K562 (cell line): ENCODE results near the gene CDCA5. TPM values are rescaled to one million over a fixed set of nuclear protein-coding genes. Genes with fewer than 3 reads are reported as not detected.

Source experiments
- ATAC-seq: fragments of 200-7000 bp; cut with Tn5 transposase; 3 replicates; pipeline ENCODE4 v1.9.1; 2020; ENCODE audit warnings: moderate library complexity
- BruUV-seq: library from RNA; stranded (reverse); fragments of 400-500 nt; replicated peaks from 2 replicates; lab custom pipeline; 2021; lab: Mats Ljungman, UMichigan
- CTCF ChIA-PET: fragments of 300-600 bp; formaldehyde crosslinking; extraction: SDS; loops from one replicate; lab custom pipeline; 2021; ENCODE audit warnings: low intra/inter-chr PET ratio; lab: Yijun Ruan, JAX
- POLR2A ChIA-PET: fragments of 300-600, 350-650 bp; sonication (Branson Sonifier 250); formaldehyde crosslinking; extraction: SDS; loops from one replicate; lab custom pipeline; 2021; ENCODE audit warnings: antibody characterized with exemption, inconsistent platforms; lab: Yijun Ruan, JAX
- DNase-seq, 4 experiments: peaks; one replicate each; pipeline versions ENCODE4 v3.0.0 to v3.0.0-alpha.2; 2011 to 2018; ENCODE audit warnings: low spot score in 3 of 4, mixed read lengths in 3 of 4; ENCODE audit errors: extremely low read depth in 1 of 4
- FAIRE-seq: peaks from 2 replicates; lab custom pipeline; 2011; peaks lifted over from hg19 to GRCh38; lab: Jason Lieb, UNC
- H2AFZ ChIP-seq: 2 replicates; pipeline ENCODE4 v1.6.0; 2011; ENCODE audit warnings: low read depth, low read length, control low read depth, inconsistent platforms
- H3K27ac ChIP-seq: fragments of 200-600 bp; 3 replicates; pipeline ENCODE4 v1.8.0; 2011; ENCODE audit warnings: low read depth, mild to moderate bottlenecking, control low read depth, inconsistent platforms, low read length, moderate library complexity, mixed read lengths; ENCODE audit errors: extremely low read depth
- H3K27me3 ChIP-seq, 2 experiments: fragments of 300-600 bp in 1 of 2; 2 replicates in 1 of 2; 3 replicates in 1 of 2; pipeline versions ENCODE4 v1.6.0 to v1.8.0; 2011; ENCODE audit warnings: inconsistent platforms in 2 of 2, low read length in 2 of 2, mild to moderate bottlenecking in 1 of 2, mixed read lengths in 1 of 2, moderate library complexity in 1 of 2; ENCODE audit not compliant: control insufficient read depth in 2 of 2, insufficient read depth in 2 of 2
- H3K36me3 ChIP-seq: fragments of 300-600 bp; 3 replicates; pipeline ENCODE4 v1.8.0; 2011; ENCODE audit warnings: mild to moderate bottlenecking, low read length, inconsistent platforms; ENCODE audit not compliant: control insufficient read depth, insufficient read depth
- H3K4me1 ChIP-seq, 2 experiments: fragments of 200-600 bp in 1 of 2; replicated peaks in 1 of 2; 2 replicates in 1 of 2; 3 replicates in 1 of 2; pipeline versions ENCODE4 v1.5.1 to v1.8.0; 2011; ENCODE audit warnings: inconsistent platforms in 2 of 2, low read length in 2 of 2, mild to moderate bottlenecking in 1 of 2, mixed read lengths in 1 of 2, moderate library complexity in 1 of 2; ENCODE audit not compliant: control insufficient read depth in 2 of 2, insufficient read depth in 2 of 2
- H3K4me2 ChIP-seq: 2 replicates; pipeline ENCODE4 v1.6.1; 2011; ENCODE audit warnings: low read length, control low read depth, inconsistent platforms, mixed read lengths; ENCODE audit not compliant: insufficient read depth
- H3K4me3 ChIP-seq: fragments of 200-600 bp; sonication (generic), shearing (Covaris generic); 2 replicates; pipeline ENCODE4 v1.5.1; 2016; ENCODE audit warnings: control low read depth, inconsistent platforms
- H3K79me2 ChIP-seq: fragments of 200-600 bp; 3 replicates; pipeline ENCODE4 v1.8.0; 2011; ENCODE audit warnings: low read length, inconsistent platforms; ENCODE audit not compliant: control insufficient read depth, insufficient read depth
- H3K9ac ChIP-seq, 2 experiments: 2 replicates each; pipeline versions ENCODE4 v1.6.0 to v1.6.1; 2011; ENCODE audit warnings: low read depth in 2 of 2, low read length in 2 of 2, control low read depth in 1 of 2, inconsistent platforms in 1 of 2, mild to moderate bottlenecking in 1 of 2, mixed read lengths in 1 of 2; ENCODE audit not compliant: insufficient read depth in 1 of 2
- H3K9me1 ChIP-seq: one replicate; pipeline ENCODE4 v1.6.0; 2011; ENCODE audit warnings: inconsistent platforms, mild to moderate bottlenecking, low read length, moderate library complexity; ENCODE audit not compliant: control insufficient read depth, insufficient read depth
- H3K9me3 ChIP-seq: replicated peaks from 2 replicates; pipeline ENCODE4 v1.5.1; 2011; ENCODE audit warnings: low read depth, low read length, inconsistent platforms; ENCODE audit not compliant: control insufficient read depth, insufficient read depth
- H4K20me1 ChIP-seq: replicated peaks from 2 replicates; pipeline ENCODE4 v1.6.1; 2011; ENCODE audit warnings: low read length, inconsistent platforms, mixed read lengths; ENCODE audit not compliant: control insufficient read depth, insufficient read depth
- CBFA2T2 ChIP-seq: fragments of 450-650 bp; conservative IDR thresholded peaks from 2 replicates; pipeline ENCODE4 v1.6.1; 2017; ENCODE audit warnings: mild to moderate bottlenecking
- CXXC5 ChIP-seq: fragments of 250-450 bp; sonication (Bioruptor Pico); IDR thresholded peaks from 2 replicates; pipeline ENCODE4 v1.8.0; 2022; ENCODE audit warnings: inconsistent platforms, mild to moderate bottlenecking, moderate library complexity
- RBM22 ChIP-seq: fragments of 200-400 bp; formaldehyde crosslinking; IDR thresholded peaks from 2 replicates; pipeline ENCODE4 v1.6.1; 2018; ENCODE audit warnings: low read length, low read depth; ENCODE audit not compliant: poor library complexity, severe bottlenecking
- WGBS: fragments of 100-300 bp; shearing (Covaris generic); methylation state at CpG from one replicate; pipeline ENCODE4 v1.1.6; 2016; ENCODE audit warnings: low coverage, mixed read lengths; ENCODE audit not compliant: insufficient coverage; ENCODE audit errors: missing lambda C conversion rate; 5-methylcytosine and 5-hydroxymethylcytosine counted together
- in situ Hi-C: fragments of 300-500 bp; cut with MboI; formaldehyde crosslinking; loops from 4 replicates; pipeline ENCODE4 v1.15.0; 2018; ENCODE audit warnings: inconsistent platforms, mixed read lengths
- intact Hi-C: fragments of 100-400 bp; cut with micrococcal nuclease; formaldehyde crosslinking; loops from 2 replicates; pipeline ENCODE4 v1.14.2; 2022
- polyA plus RNA-seq, 8 experiments: library from polyadenylated mRNA; depleted of rRNA in 4 of 8; stranded (reverse) in 5 of 8; unstranded in 3 of 8; fragments of >200 nt; fragmentation: Nextera tagmentation in 2 of 8; fragmentation: Illumina TruSeq in 1 of 8; extraction: Ambion mirVana in 2 of 8; extraction: Trizol in 1 of 8; gene quantifications; 2 replicates each; pipeline versions ENCODE4 v1.2.1 to v1.2.3, GENCODE V29; 2011 to 2014; ENCODE audit warnings: inconsistent platforms in 1 of 8, missing spikeins in 1 of 8
- total RNA-seq, 7 experiments: library from RNA; depleted of rRNA in 6 of 7; stranded (reverse); fragments of >200 nt in 6 of 7; fragmentation: Illumina TruSeq in 2 of 7; extraction: Trizol in 2 of 7; gene quantifications; 2 replicates each; pipeline versions ENCODE4 v1.2.1 to v1.2.3, GENCODE V29; 2011 to 2021; ENCODE audit warnings: low replicate concordance in 1 of 7
- TF ChIP-seq, protein P1 (sequence below): fragments of 450-650 bp; conservative IDR thresholded peaks from 2 replicates; pipeline ENCODE4 v1.6.1; 2016; ENCODE audit warnings: missing genetic modification characterization, low read depth, mild to moderate bottlenecking, control low read depth, missing compliant biosample characterization
- TF ChIP-seq, protein P2 (sequence below): fragments of 450-650 bp; IDR thresholded peaks from 2 replicates; pipeline ENCODE4 v1.6.1; 2016; ENCODE audit warnings: mild to moderate bottlenecking, moderate library complexity

The CDCA5 gene
- total and polyA plus RNA-seq, 9 of the 15 experiments (the other 6 are each of a cell fraction or from before 2014, with no cell fraction given) = 18.9 to 94.3 (median 64.6) TPM

DNA sequence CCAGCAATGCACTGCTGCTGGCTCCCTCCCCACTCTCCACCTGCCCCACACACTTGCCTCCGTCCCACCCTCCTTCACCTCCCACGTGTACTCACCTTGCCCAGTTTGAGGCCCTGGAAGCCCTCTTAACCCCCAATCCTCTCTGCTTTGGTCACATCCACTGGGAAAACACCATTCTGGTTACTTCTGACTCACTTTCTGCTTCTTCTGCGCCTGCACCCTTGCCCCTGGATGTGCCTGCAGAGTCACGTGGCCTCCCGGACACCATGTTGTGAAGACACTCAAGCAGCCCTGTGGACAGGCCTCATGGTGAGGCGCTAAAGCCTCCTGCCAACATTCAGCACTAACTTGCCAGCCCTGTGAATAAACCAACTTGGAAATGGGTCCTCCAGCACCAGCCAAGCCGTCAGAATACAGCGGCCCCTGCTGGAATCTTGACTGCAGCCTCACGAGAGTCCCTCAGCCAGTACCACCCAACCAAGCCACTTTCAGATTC lies 22.9 kb downstream of the CDCA5 start (continued):
- peak; percentile 31; the same call in 1 of the 2 replicates for TF ChIP-seq CXXC5 (CRISPR knock-in tag)
- no peak for TF ChIP-seq CBFA2T2

DNA sequence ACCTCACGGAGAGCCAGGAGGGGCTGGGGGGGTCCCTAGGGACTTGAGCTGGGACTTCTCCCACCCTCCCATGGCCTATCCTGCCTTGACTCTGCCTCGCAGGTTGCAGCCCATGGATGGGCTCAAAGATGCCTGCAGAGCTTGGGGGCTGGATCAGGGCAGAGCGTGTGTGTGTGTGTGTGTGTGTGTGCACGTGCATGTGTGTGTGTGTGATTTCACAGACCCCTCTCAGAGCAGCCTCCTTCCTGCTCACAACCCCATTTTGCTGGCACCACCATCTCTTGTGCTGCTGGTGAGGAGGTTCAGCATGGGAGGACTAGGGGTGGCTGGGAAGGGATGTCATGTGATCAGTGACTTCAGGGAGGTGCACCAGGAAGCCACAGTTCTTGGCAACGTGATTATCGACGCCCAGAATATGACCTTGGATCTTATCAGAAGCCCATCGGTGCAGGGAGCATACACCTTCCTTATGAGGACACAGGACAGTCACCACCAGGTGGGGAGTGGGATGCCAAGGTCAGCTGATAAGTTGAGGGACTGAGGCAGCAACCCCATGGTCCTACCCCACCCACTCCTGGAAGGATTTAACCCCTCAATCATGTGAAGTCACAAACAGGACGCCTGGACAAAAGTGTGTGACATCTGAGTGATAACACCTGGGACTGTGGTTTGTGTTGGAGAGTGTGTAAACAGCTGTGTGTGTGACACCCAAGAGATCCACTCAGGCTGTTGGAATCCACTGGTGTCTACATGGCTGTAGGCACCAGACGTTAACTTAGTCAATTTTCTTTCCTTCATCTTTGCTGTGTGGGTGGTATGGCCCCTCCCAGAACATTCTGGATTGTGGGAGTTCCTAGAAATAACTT lies 23.6 kb downstream of the CDCA5 start:
- intact Hi-C loops = loop anchor here (5.0 kb wide), 1 partner anchor 48 kb away; the partner anchor contains the start of gene ARL2
- no peaks in the 10 kb centered on the region for H3K9me3 ChIP-seq
- no TSS peak for BruUV-seq
- TF ChIP-seq, protein P1, sequence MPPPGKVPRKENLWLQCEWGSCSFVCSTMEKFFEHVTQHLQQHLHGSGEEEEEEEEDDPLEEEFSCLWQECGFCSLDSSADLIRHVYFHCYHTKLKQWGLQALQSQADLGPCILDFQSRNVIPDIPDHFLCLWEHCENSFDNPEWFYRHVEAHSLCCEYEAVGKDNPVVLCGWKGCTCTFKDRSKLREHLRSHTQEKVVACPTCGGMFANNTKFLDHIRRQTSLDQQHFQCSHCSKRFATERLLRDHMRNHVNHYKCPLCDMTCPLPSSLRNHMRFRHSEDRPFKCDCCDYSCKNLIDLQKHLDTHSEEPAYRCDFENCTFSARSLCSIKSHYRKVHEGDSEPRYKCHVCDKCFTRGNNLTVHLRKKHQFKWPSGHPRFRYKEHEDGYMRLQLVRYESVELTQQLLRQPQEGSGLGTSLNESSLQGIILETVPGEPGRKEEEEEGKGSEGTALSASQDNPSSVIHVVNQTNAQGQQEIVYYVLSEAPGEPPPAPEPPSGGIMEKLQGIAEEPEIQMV (tag) = no peak
- TF ChIP-seq, protein P2, sequence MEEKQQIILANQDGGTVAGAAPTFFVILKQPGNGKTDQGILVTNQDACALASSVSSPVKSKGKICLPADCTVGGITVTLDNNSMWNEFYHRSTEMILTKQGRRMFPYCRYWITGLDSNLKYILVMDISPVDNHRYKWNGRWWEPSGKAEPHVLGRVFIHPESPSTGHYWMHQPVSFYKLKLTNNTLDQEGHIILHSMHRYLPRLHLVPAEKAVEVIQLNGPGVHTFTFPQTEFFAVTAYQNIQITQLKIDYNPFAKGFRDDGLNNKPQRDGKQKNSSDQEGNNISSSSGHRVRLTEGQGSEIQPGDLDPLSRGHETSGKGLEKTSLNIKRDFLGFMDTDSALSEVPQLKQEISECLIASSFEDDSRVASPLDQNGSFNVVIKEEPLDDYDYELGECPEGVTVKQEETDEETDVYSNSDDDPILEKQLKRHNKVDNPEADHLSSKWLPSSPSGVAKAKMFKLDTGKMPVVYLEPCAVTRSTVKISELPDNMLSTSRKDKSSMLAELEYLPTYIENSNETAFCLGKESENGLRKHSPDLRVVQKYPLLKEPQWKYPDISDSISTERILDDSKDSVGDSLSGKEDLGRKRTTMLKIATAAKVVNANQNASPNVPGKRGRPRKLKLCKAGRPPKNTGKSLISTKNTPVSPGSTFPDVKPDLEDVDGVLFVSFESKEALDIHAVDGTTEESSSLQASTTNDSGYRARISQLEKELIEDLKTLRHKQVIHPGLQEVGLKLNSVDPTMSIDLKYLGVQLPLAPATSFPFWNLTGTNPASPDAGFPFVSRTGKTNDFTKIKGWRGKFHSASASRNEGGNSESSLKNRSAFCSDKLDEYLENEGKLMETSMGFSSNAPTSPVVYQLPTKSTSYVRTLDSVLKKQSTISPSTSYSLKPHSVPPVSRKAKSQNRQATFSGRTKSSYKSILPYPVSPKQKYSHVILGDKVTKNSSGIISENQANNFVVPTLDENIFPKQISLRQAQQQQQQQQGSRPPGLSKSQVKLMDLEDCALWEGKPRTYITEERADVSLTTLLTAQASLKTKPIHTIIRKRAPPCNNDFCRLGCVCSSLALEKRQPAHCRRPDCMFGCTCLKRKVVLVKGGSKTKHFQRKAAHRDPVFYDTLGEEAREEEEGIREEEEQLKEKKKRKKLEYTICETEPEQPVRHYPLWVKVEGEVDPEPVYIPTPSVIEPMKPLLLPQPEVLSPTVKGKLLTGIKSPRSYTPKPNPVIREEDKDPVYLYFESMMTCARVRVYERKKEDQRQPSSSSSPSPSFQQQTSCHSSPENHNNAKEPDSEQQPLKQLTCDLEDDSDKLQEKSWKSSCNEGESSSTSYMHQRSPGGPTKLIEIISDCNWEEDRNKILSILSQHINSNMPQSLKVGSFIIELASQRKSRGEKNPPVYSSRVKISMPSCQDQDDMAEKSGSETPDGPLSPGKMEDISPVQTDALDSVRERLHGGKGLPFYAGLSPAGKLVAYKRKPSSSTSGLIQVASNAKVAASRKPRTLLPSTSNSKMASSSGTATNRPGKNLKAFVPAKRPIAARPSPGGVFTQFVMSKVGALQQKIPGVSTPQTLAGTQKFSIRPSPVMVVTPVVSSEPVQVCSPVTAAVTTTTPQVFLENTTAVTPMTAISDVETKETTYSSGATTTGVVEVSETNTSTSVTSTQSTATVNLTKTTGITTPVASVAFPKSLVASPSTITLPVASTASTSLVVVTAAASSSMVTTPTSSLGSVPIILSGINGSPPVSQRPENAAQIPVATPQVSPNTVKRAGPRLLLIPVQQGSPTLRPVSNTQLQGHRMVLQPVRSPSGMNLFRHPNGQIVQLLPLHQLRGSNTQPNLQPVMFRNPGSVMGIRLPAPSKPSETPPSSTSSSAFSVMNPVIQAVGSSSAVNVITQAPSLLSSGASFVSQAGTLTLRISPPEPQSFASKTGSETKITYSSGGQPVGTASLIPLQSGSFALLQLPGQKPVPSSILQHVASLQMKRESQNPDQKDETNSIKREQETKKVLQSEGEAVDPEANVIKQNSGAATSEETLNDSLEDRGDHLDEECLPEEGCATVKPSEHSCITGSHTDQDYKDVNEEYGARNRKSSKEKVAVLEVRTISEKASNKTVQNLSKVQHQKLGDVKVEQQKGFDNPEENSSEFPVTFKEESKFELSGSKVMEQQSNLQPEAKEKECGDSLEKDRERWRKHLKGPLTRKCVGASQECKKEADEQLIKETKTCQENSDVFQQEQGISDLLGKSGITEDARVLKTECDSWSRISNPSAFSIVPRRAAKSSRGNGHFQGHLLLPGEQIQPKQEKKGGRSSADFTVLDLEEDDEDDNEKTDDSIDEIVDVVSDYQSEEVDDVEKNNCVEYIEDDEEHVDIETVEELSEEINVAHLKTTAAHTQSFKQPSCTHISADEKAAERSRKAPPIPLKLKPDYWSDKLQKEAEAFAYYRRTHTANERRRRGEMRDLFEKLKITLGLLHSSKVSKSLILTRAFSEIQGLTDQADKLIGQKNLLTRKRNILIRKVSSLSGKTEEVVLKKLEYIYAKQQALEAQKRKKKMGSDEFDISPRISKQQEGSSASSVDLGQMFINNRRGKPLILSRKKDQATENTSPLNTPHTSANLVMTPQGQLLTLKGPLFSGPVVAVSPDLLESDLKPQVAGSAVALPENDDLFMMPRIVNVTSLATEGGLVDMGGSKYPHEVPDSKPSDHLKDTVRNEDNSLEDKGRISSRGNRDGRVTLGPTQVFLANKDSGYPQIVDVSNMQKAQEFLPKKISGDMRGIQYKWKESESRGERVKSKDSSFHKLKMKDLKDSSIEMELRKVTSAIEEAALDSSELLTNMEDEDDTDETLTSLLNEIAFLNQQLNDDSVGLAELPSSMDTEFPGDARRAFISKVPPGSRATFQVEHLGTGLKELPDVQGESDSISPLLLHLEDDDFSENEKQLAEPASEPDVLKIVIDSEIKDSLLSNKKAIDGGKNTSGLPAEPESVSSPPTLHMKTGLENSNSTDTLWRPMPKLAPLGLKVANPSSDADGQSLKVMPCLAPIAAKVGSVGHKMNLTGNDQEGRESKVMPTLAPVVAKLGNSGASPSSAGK = peak; percentile 96
- no peak for TF ChIP-seq RBM22

More for the DNA sequence above, 23.6 kb downstream of the CDCA5 start:
- in situ Hi-C loops = no loop called here
- DNase-seq (peak in 3 of 4 experiments; percentile 36 to 54 (median 52)), FAIRE-seq (peak; percentile 51), ATAC-seq (peak; percentile 30)
- Histone ChIP-seq H3K36me3 (no peaks in the 10 kb centered on the region), H3K4me3 (no peak overlapping the region), H2AFZ (peak overlapping the region; percentile 88), H4K20me1 (no peaks in the 10 kb centered on the region), H3K27me3 (no peaks in the 10 kb centered on the region; a peak in 1 of 5 replicates), H3K4me2 (peak overlapping the region; percentile 49), H3K4me1 (peaks cover 14 to 22% of the 10 kb centered on the region in 2 experiments; a peak in 4 of 5 replicates), H3K9ac (peak overlapping the region in 1 of 2 experiments; percentile 21; a peak in 1 of 4 replicates), H3K79me2 (no peaks in the 10 kb centered on the region), H3K27ac (no peak overlapping the region), H3K9me1 (no peaks in the 10 kb centered on the region)
- 32% methylated on average over 10 of the region's 10 CpGs for WGBS
- POLR2A ChIA-PET = no interaction called here
- CTCF ChIA-PET = no interaction called here
